ENCODE data around the gene KIF5C.

- no peak for TF ChIP-seq CTCF (IDR thresholded peaks at IDR 0.05)
- no peak for TF ChIP-seq POLR2A (IDR thresholded peaks at IDR 0.05)
- no peak for TF ChIP-seq EP300 (IDR thresholded peaks at IDR 0.05; ENCODE audit: low read depth)
- TF ChIP-seq POLR2AphosphoS5 (IDR thresholded peaks at IDR 0.05) = no peak
These were observed 129.8 kb downstream of the KIF5C start for GRCh38 chr2:149004836-149005235.
